ENCODE data around the gene XRRA1.
"Not testable (repeated sequence)": the region's sequence is repeated elsewhere in the genome, so short reads cannot be mapped to it uniquely, and the experiment has no call there.

XRRA1 gene

DNA sequence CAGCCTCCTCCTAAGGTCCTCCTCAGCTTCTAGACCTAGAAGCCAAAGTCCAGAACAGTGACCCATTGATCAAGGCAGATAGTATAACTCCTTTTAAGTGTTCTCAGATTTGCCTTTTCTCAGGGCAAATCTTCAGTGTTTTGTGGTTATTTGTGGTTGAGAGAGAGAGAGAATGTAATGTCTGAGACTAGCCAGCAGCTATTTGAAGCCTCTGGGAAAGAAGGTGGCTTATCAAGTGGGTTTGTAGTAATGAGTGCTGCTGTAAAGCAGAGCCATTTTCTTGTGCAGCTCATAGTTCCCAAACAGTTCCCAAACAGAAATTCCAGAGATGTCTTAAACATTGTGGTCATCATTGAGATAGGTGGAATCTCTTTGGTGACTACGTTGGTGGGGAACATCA is 110.7 kb downstream of the XRRA1 start:
- Histone ChIP-seq H3K9me3 (ENCODE audit: control insufficient read depth in 2 of 2, low read length in 2 of 2) (no peaks in the 10 kb centered on the region), H3K36me3 (ENCODE audit: control insufficient read depth in 2 of 2, insufficient read depth in 2 of 2, low read length in 2 of 2) (peaks cover 23 to 28% of the 10 kb centered on the region in 2 donors), H3K9ac (ENCODE audit: low read length in 2 of 2) (no peak overlapping the region), H3K27me3 (ENCODE audit: control insufficient read depth in 1 of 2, insufficient read depth in 2 of 2, low read length in 2 of 2) (no peaks in the 10 kb centered on the region), H3K4me3 (ENCODE audit: low read length in 2 of 2) (no peak overlapping the region), H3K4me1 (ENCODE audit: control insufficient read depth, insufficient read depth, low read length) (peaks cover 5% of the 10 kb centered on the region), H3K27ac (ENCODE audit: low read length) (no peak overlapping the region)

DNA sequence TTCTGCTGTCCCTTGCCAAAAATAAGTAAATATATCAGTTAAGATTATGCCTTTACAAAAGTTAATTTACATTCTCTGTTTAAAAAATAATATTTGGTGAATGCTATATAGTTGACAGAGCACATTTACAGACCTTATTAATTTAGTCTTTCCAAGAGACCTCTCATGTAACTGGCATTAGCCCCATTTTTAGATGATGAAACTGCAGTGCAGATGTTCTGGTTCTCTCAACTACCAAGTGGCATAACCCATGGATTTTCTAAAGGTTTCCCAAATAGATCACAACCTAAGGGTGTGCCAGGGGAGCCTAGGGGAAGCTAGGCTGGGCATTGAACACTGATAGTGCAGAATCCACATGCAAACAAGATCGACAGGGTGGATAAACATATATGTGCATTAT is 111.7 kb downstream of the XRRA1 start:
- Histone ChIP-seq H3K36me3 (ENCODE audit: control insufficient read depth in 2 of 2, insufficient read depth in 2 of 2, low read length in 2 of 2) (peaks cover 18 to 28% of the 10 kb centered on the region in 2 donors), H3K27ac (ENCODE audit: low read length) (no peak overlapping the region), H3K9me3 (ENCODE audit: control insufficient read depth in 2 of 2, low read length in 2 of 2) (no peaks in the 10 kb centered on the region), H3K27me3 (ENCODE audit: control insufficient read depth in 1 of 2, insufficient read depth in 2 of 2, low read length in 2 of 2) (no peaks in the 10 kb centered on the region), H3K4me3 (ENCODE audit: low read length in 2 of 2) (no peak overlapping the region), H3K4me1 (ENCODE audit: control insufficient read depth, insufficient read depth, low read length) (peaks cover 5% of the 10 kb centered on the region), H3K9ac (ENCODE audit: low read length in 2 of 2) (no peak overlapping the region)

DNA sequence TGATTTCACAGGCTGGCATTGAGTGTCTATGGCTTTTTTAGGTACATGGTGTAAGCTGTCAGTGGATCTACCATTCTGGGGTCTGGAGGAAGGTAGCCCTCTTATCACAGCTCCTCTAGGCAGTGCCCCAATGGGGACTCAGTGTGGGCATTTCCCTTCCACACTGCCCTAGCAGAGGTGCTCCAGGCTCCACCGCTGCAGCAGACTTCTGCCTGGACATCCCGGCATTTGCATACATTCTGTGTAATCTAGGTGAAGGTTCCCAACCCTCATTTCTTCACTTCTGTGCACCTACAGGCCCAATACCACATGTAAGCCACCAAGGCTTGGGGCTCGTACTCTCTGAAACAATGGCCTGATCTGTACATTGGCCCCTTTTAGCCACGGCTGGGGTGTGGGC is 122.0 kb downstream of the XRRA1 start:
- Histone ChIP-seq H3K4me1 (ENCODE audit: control insufficient read depth, insufficient read depth, low read length) (peaks cover 8% of the 10 kb centered on the region), H3K27ac (ENCODE audit: low read length) (no peak overlapping the region), H3K4me3 (ENCODE audit: low read length in 2 of 2) (no peak overlapping the region), H3K9ac (ENCODE audit: low read length in 2 of 2) (no peak overlapping the region), H3K36me3 (ENCODE audit: control insufficient read depth in 2 of 2, insufficient read depth in 2 of 2, low read length in 2 of 2) (no peaks in the 10 kb centered on the region), H3K27me3 (ENCODE audit: control insufficient read depth in 1 of 2, insufficient read depth in 2 of 2, low read length in 2 of 2) (no peaks in the 10 kb centered on the region), H3K9me3 (ENCODE audit: control insufficient read depth in 2 of 2, low read length in 2 of 2) (no peaks in the 10 kb centered on the region)

DNA sequence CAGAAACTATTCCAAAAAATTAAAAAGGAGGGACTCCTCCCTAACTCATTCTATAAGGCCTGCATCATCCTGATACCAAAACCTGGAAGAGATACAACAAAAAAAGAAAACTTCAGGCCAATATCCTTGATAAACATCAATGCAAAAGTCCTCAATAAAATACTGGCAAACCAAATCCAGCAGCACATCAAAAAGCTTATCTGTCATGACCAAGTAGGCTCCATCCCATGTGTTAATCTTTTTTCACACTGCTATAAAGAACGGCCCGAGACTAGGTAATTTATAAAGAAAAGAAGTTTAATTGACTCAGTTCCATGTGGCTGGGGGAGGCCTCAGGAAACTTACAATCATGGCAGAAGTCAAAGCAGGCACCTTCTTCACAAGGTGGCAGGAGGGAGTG is 123.3 kb downstream of the XRRA1 start:
- not testable (repeated sequence) for H3K9me3 ChIP-seq (ENCODE audit: control insufficient read depth in 2 of 2, low read length in 2 of 2); H3K27ac ChIP-seq (ENCODE audit: low read length); H3K9ac ChIP-seq (ENCODE audit: low read length in 2 of 2); H3K36me3 ChIP-seq (ENCODE audit: control insufficient read depth in 2 of 2, insufficient read depth in 2 of 2, low read length in 2 of 2); H3K4me3 ChIP-seq (ENCODE audit: low read length in 2 of 2); H3K27me3 ChIP-seq (ENCODE audit: control insufficient read depth in 1 of 2, insufficient read depth in 2 of 2, low read length in 2 of 2)
- H3K4me1 ChIP-seq (ENCODE audit: control insufficient read depth, insufficient read depth, low read length): peaks cover 10% of the 10 kb centered on the region

DNA sequence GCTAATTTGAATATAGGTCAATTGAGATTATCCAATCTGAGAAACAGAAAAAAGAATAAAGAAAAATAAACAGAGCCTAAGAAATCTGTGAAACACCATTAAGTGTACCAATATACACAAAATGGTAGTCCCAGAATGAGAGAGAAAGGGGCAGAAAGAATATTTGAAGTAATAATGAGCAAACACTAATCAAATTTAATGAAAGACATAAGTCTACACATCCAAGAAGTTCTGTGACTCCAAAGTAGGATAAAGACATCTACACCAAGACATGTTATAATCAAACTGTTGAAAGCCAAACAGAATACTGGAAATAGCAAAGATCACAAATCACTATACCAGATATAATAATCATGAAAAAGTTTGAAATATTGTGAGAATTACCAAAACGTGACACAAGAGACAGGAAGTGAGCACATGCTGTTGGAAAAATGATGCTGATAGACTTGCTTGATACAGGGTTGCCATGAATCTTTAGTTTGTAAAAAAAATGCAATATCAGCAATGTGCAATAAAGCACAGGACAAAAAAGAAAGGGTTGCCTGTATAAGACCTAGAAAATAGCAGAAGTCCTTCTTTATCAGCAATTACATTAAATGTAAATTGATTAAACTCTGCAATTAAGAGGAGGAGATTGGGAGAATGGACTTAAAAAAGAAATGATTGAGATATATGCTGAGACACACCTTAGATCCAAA is 124.5 kb downstream of the XRRA1 start:
- Histone ChIP-seq H3K9ac (ENCODE audit: low read length in 2 of 2) (no peak overlapping the region), H3K27ac (ENCODE audit: low read length) (no peak overlapping the region), H3K4me1 (ENCODE audit: control insufficient read depth, insufficient read depth, low read length) (peaks cover 16% of the 10 kb centered on the region), H3K9me3 (ENCODE audit: control insufficient read depth in 2 of 2, low read length in 2 of 2) (no peaks in the 10 kb centered on the region), H3K4me3 (ENCODE audit: low read length in 2 of 2) (no peak overlapping the region), H3K27me3 (ENCODE audit: control insufficient read depth in 1 of 2, insufficient read depth in 2 of 2, low read length in 2 of 2) (no peaks in the 10 kb centered on the region), H3K36me3 (ENCODE audit: control insufficient read depth in 2 of 2, insufficient read depth in 2 of 2, low read length in 2 of 2) (peaks cover 0 to 5% of the 10 kb centered on the region in 2 donors)

DNA sequence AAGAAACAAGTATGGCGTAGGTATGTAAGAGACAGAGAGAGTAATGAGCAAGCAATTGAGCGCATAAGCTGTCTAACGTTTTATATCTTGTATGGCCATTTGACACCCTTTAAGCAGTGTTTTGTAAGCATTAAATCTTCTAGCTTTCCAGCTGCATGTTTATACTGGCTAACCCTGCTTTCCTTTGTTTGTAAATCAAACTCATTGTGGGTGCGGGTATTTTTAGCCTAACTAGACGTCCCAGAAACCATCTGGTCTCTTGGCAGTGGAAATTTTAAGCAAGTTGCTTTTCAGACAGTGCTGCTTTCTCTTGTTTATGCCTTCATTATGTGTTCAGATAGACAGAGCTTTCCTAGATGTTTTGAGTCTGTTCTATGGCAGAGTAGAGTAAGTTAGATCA is 126.7 kb downstream of the XRRA1 start:
- peak overlapping the region in 1 of 2 donors; percentile 3 for H3K9ac ChIP-seq (ENCODE audit: low read length in 2 of 2)
- H3K9me3 ChIP-seq (ENCODE audit: control insufficient read depth in 2 of 2, low read length in 2 of 2): no peaks in the 10 kb centered on the region
- H3K4me1 ChIP-seq (ENCODE audit: control insufficient read depth, insufficient read depth, low read length): peaks cover 16% of the 10 kb centered on the region
- H3K4me3 ChIP-seq (ENCODE audit: low read length in 2 of 2): no peak overlapping the region
- H3K27ac ChIP-seq (ENCODE audit: low read length): no peak overlapping the region
- peaks cover 0 to 12% of the 10 kb centered on the region in 2 donors for H3K36me3 ChIP-seq (ENCODE audit: control insufficient read depth in 2 of 2, insufficient read depth in 2 of 2, low read length in 2 of 2)
- no peaks in the 10 kb centered on the region for H3K27me3 ChIP-seq (ENCODE audit: control insufficient read depth in 1 of 2, insufficient read depth in 2 of 2, low read length in 2 of 2)

DNA sequence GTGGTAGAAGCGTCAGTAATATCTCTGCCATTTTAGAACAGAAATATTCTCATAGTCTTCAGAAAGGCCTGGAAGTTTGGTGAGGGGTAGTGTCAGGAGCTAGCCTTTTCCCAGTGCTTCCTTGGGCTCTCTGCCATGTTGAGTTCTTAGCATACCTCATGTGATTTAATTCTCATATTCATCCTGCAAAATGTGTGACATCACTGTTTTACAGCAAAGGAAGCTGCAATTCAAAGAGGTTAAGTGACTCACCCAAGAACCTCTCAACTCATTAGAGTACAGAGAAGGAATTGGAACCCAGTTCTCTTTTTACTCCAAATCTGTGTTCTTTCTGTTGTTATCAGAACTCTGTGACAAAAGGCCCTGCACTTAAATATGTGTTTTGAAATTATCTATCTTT is 128.1 kb downstream of the XRRA1 start:
- Histone ChIP-seq H3K9me3 (ENCODE audit: control insufficient read depth in 2 of 2, low read length in 2 of 2) (no peaks in the 10 kb centered on the region), H3K9ac (ENCODE audit: low read length in 2 of 2) (no peak overlapping the region), H3K4me1 (ENCODE audit: control insufficient read depth, insufficient read depth, low read length) (peaks cover 16% of the 10 kb centered on the region), H3K27me3 (ENCODE audit: control insufficient read depth in 1 of 2, insufficient read depth in 2 of 2, low read length in 2 of 2) (no peaks in the 10 kb centered on the region), H3K4me3 (ENCODE audit: low read length in 2 of 2) (no peak overlapping the region), H3K27ac (ENCODE audit: low read length) (no peak overlapping the region), H3K36me3 (ENCODE audit: control insufficient read depth in 2 of 2, insufficient read depth in 2 of 2, low read length in 2 of 2) (peaks cover 0 to 12% of the 10 kb centered on the region in 2 donors)

DNA sequence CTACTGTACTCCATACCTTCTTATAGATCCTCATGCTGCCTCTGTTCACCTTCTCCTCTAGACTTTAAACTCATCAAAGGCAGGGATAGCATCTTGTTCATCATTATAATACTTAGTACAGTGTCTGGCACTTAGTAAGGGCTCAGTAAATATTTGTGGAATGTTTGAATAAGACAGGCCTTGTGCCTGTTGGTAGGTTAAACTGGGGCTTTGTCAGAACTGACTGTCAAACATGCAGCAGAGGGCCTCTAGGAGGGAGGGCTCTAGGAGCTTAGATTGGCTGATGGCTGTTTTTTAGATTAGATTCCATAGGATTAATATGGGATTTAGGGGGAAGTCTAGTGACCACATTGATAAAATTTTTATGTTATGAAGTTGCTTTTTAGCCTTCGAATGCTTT is 129.5 kb downstream of the XRRA1 start:
- no peak overlapping the region for H3K27ac ChIP-seq (ENCODE audit: low read length)

DNA sequence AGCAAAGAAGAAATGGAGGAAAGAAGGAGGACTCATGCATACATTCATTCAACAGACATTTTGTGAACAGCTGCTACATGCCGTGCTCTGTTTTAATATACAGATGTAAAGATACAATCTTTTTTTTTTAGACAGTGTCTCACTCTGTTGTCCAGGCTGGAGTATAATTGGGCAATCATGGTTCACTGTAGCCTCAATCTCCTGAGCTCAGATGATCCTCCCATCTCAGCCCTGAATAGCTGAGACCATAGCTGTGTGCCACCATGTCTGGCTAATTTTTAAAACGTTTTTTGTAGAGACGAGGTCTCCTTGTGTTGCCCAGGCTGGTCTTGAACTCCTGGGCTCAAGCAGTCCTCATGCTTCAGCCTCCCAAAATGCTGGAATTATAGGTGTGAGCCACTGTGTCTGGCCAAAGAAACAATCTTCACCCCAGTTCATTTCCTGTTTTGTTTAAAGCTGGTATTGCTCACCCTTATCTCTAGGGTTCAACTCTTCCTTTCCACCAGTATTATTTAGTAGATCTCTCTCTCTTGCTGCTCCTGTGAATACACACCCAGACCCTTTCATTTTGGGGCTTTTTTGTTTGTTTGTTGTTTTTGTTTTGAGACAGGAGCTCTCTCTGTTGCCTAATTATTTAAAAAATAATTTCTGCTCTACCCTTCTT is 130.5 kb downstream of the XRRA1 start:
- H3K36me3 ChIP-seq (ENCODE audit: control insufficient read depth in 2 of 2, insufficient read depth in 2 of 2, low read length in 2 of 2): peaks cover 0 to 12% of the 10 kb centered on the region in 2 donors
- H3K27ac ChIP-seq (ENCODE audit: low read length): no peak overlapping the region
- no peak overlapping the region for H3K9ac ChIP-seq (ENCODE audit: low read length in 2 of 2)
- no peaks in the 10 kb centered on the region for H3K9me3 ChIP-seq (ENCODE audit: control insufficient read depth in 2 of 2, low read length in 2 of 2)
- H3K4me1 ChIP-seq (ENCODE audit: control insufficient read depth, insufficient read depth, low read length): peaks cover 16% of the 10 kb centered on the region
- H3K4me3 ChIP-seq (ENCODE audit: low read length in 2 of 2): no peak overlapping the region
- H3K27me3 ChIP-seq (ENCODE audit: control insufficient read depth in 1 of 2, insufficient read depth in 2 of 2, low read length in 2 of 2): no peaks in the 10 kb centered on the region

More for the DNA sequence above, 129.5 kb downstream of the XRRA1 start:
- no peaks in the 10 kb centered on the region for H3K9me3 ChIP-seq (ENCODE audit: control insufficient read depth in 2 of 2, low read length in 2 of 2)
- peaks cover 0 to 12% of the 10 kb centered on the region in 2 donors for H3K36me3 ChIP-seq (ENCODE audit: control insufficient read depth in 2 of 2, insufficient read depth in 2 of 2, low read length in 2 of 2)
- H3K9ac ChIP-seq (ENCODE audit: low read length in 2 of 2): no peak overlapping the region
- no peaks in the 10 kb centered on the region for H3K27me3 ChIP-seq (ENCODE audit: control insufficient read depth in 1 of 2, insufficient read depth in 2 of 2, low read length in 2 of 2)
- peaks cover 16% of the 10 kb centered on the region for H3K4me1 ChIP-seq (ENCODE audit: control insufficient read depth, insufficient read depth, low read length)
- H3K4me3 ChIP-seq (ENCODE audit: low read length in 2 of 2): no peak overlapping the region

DNA sequence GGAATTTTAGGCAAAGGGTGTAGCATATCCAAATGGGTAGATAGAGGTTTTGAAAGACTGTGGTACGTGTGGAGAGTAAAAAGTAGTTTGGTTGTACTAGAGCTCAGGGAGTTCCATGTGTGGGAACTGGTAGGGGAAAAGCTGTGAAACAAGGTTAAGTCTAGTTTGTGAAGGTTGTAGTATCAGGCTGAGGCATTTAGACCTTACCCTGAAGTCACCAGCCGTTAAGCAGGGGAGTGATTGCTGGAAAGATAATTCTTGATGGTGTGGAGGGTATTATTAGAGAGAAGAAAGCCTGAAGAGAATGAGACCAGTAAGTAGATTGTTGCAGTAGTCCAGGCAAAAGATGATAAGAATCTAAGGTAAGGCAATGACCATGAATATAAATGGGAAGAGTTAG is 132.2 kb downstream of the XRRA1 start:
- H3K27ac ChIP-seq (ENCODE audit: low read length): no peak overlapping the region
- H3K36me3 ChIP-seq (ENCODE audit: control insufficient read depth in 2 of 2, insufficient read depth in 2 of 2, low read length in 2 of 2): peaks cover 0 to 12% of the 10 kb centered on the region in 2 donors
- H3K9me3 ChIP-seq (ENCODE audit: control insufficient read depth in 2 of 2, low read length in 2 of 2): no peaks in the 10 kb centered on the region
- H3K4me1 ChIP-seq (ENCODE audit: control insufficient read depth, insufficient read depth, low read length): peaks cover 8% of the 10 kb centered on the region
- H3K27me3 ChIP-seq (ENCODE audit: control insufficient read depth in 1 of 2, insufficient read depth in 2 of 2, low read length in 2 of 2): no peaks in the 10 kb centered on the region
- H3K4me3 ChIP-seq (ENCODE audit: low read length in 2 of 2): no peak overlapping the region
- H3K9ac ChIP-seq (ENCODE audit: low read length in 2 of 2): no peak overlapping the region

DNA sequence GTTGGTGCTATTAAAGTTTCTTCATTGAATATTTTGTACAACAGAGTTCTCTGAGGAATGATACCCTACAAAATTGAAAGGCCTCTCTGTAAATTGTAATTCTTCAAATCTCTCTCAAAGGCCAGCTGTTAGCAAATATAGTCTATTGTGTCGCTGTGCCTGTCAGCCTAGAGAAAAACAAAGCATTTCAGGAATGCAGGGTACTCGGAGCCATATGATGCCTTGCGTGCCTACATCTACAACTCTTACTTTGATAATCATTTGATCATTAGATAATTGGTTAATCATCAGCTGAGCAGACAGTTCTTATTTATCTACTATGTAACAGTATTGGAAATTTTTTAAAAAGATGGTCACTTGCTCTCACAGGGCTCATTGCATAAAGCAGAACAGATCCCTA is 132.9 kb downstream of the XRRA1 start:
- peaks cover 8% of the 10 kb centered on the region for H3K4me1 ChIP-seq (ENCODE audit: control insufficient read depth, insufficient read depth, low read length)
- H3K9ac ChIP-seq (ENCODE audit: low read length in 2 of 2): no peak overlapping the region
- H3K27ac ChIP-seq (ENCODE audit: low read length): no peak overlapping the region
- peaks cover 0 to 12% of the 10 kb centered on the region in 2 donors for H3K36me3 ChIP-seq (ENCODE audit: control insufficient read depth in 2 of 2, insufficient read depth in 2 of 2, low read length in 2 of 2)
- no peak overlapping the region for H3K4me3 ChIP-seq (ENCODE audit: low read length in 2 of 2)
- H3K27me3 ChIP-seq (ENCODE audit: control insufficient read depth in 1 of 2, insufficient read depth in 2 of 2, low read length in 2 of 2): no peaks in the 10 kb centered on the region
- H3K9me3 ChIP-seq (ENCODE audit: control insufficient read depth in 2 of 2, low read length in 2 of 2): no peaks in the 10 kb centered on the region

Measured in stomach smooth muscle (tissue), 2 donors.